Gastroesophageal sphincter (tissue), 4 donors: Measurements from ENCODE around the gene CPA4. TPM values are rescaled to one million over a fixed set of nuclear protein-coding genes. Genes with fewer than 3 reads are reported as not detected.

Experiments
- ATAC-seq: fragments of 150-250 bp; one replicate; pipeline ENCODE4 v1.9.1; 2016; ENCODE audit warnings: mild to moderate bottlenecking, moderate library complexity
- H3K27ac ChIP-seq, 4 donors: fragments of 200-600 bp; sonication (generic) in 3 of 4; 1 replicate in 3 of 4; 2 replicates in 1 of 4; pipeline ENCODE4 v1.5.1; 2016 to 2019
- H3K27me3 ChIP-seq: fragments of 200-600 bp; sonication (generic); one replicate; pipeline ENCODE4 v1.5.1; 2019
- H3K36me3 ChIP-seq, 2 donors: fragments of 200-600 bp; sonication (generic); one replicate each; pipeline ENCODE4 v1.5.1; 2019; ENCODE audit warnings: control low read depth in 1 of 2
- H3K4me1 ChIP-seq, 3 donors: fragments of 200-600 bp; sonication (generic); 1 replicate in 2 of 3; 2 replicates in 1 of 3; pipeline ENCODE4 v1.5.1; 2016 to 2019; ENCODE audit warnings: control low read depth in 2 of 3
- H3K4me3 ChIP-seq, 2 donors: fragments of 200-600 bp; sonication (generic); one replicate each; pipeline ENCODE4 v1.5.1; 2019; ENCODE audit warnings: mild to moderate bottlenecking in 1 of 2, moderate library complexity in 1 of 2
- H3K9me3 ChIP-seq, 3 donors: fragments of 200-600 bp; sonication (generic); one replicate each; pipeline ENCODE4 v1.5.1; 2017 to 2019; ENCODE audit warnings: control low read depth in 2 of 3
- EP300 ChIP-seq: sonication (generic); formaldehyde crosslinking; IDR thresholded peaks from one replicate; pipeline ENCODE4 v1.6.1; 2017; ENCODE audit warnings: antibody characterized with exemption, mild to moderate bottlenecking
- POLR2A ChIP-seq, 2 donors: fragments of 450-650 bp; IDR thresholded peaks; one replicate each; pipeline ENCODE4 v1.6.1; 2017; ENCODE audit warnings: antibody characterized with exemption in 2 of 2, mild to moderate bottlenecking in 2 of 2, moderate library complexity in 1 of 2
- POLR2AphosphoS5 ChIP-seq: sonication (generic); formaldehyde crosslinking; IDR thresholded peaks from one replicate; pipeline ENCODE4 v1.6.1; 2017; ENCODE audit warnings: antibody characterized with exemption
- WGBS, 2 donors: methylation state at CpG; one replicate each; pipeline ENCODE4 v1.1.5; 2018; ENCODE audit warnings: low coverage in 1 of 2; 5-methylcytosine and 5-hydroxymethylcytosine counted together
- total RNA-seq, 4 donors: library from RNA; depleted of rRNA; stranded (reverse); fragments of >200 nt; gene quantifications; one replicate each; pipeline ENCODE4 v1.1.0, GENCODE V29; 2016
- TF ChIP-seq, protein P1 (sequence below), 4 experiments: fragments of 200-600 bp in 2 of 4; fragments of 450-650 bp in 2 of 4; sonication (generic) in 1 of 4; IDR thresholded peaks; one replicate each; pipeline ENCODE4 v1.5.1; 2017 to 2019; ENCODE audit warnings: antibody characterized with exemption in 4 of 4, mild to moderate bottlenecking in 2 of 4, moderate library complexity in 2 of 4

Gene CPA4
- total RNA-seq, 4 donors from 2014 or later, result 0.93 TPM; not detected in 3

DNA sequence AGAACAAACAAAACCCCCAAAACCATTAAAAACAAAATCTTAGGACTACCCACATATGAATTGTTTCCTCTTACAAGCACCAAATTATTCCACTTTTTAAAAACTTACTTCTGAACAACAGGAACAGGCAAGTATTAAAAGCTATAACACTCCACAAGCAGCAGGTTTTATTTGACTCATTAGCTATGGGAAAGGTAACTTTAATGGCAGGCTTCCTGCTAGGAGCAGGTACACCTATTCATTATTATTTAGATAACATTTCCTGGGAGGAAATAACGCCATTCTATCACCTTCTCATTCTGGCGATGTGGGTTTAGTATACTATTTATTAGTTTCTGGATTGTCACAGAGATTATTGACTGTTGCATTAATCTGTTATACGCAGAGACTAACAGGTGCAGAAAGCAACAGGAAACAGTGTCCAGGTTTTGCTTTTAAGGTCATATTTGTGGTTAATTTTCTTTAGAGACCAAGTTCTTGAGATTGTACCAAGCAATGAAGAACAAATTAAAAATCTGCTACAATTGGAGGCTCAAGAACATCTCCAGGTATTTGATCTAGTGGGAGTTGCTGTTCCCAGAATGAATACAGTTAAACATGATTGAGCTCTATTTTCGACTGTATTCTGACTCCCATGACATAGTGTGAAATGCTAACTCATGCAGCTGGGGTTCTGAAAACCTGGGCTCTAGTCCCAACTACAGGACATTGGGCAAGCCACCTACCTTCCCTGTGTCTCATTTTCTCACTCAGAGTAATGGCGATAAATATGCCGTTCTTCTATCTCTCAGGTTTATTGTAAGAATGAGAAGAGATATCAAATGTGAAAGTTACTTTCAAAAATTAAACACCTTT, 24.3 kb upstream of the CPA4 start:
- H3K27ac ChIP-seq, result no peak overlapping the region
- 84 to 87% methylated on average over 6 of the region's 6 CpGs for WGBS, 2 donors
- ATAC-seq, result no peak

DNA sequence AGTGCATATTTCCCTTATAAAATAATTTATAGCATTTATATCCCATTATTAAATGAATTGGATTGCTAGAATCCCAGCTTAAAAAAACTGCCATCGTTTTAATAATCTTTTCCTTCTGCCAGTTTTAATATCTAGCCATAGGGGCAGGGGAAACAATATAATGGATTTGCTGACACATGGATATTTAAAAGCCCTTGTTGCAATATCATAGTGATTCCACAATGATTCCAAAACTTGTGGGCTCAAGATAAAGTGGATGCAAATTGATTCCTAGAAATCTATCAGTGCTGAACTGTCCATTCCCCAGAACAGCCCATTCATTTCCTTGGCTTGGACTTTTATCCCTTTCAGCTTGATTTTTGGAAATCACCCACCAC, 23.7 kb upstream of the CPA4 start:
- ATAC-seq, result no peak
- 50 to 53% methylated on average over 1 of the region's 1 CpG for WGBS, 2 donors
- no peak overlapping the region for H3K4me3 ChIP-seq
- no peaks in the 10 kb centered on the region for H3K9me3 ChIP-seq
- TF ChIP-seq, protein P1, sequence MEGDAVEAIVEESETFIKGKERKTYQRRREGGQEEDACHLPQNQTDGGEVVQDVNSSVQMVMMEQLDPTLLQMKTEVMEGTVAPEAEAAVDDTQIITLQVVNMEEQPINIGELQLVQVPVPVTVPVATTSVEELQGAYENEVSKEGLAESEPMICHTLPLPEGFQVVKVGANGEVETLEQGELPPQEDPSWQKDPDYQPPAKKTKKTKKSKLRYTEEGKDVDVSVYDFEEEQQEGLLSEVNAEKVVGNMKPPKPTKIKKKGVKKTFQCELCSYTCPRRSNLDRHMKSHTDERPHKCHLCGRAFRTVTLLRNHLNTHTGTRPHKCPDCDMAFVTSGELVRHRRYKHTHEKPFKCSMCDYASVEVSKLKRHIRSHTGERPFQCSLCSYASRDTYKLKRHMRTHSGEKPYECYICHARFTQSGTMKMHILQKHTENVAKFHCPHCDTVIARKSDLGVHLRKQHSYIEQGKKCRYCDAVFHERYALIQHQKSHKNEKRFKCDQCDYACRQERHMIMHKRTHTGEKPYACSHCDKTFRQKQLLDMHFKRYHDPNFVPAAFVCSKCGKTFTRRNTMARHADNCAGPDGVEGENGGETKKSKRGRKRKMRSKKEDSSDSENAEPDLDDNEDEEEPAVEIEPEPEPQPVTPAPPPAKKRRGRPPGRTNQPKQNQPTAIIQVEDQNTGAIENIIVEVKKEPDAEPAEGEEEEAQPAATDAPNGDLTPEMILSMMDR (IDR thresholded peaks at IDR 0.05), result no peak
- TF ChIP-seq POLR2A (IDR thresholded peaks at IDR 0.05) (no peak), EP300 (no peak), POLR2AphosphoS5 (no peak)
- no peaks in the 10 kb centered on the region for H3K36me3 ChIP-seq
- peaks cover 0 to 20% (median 7%) of the 10 kb centered on the region in 3 donors for H3K4me1 ChIP-seq
- no peaks in the 10 kb centered on the region for H3K27me3 ChIP-seq
- no peak overlapping the region for H3K27ac ChIP-seq

More for the DNA sequence above, 24.3 kb upstream of the CPA4 start:
- no peak overlapping the region for H3K4me3 ChIP-seq
- TF ChIP-seq, protein P1 (IDR thresholded peaks at IDR 0.05), result no peak
- TF ChIP-seq POLR2AphosphoS5, result no peak
- peaks cover 0 to 14% (median 7%) of the 10 kb centered on the region in 3 donors for H3K4me1 ChIP-seq
- no peaks in the 10 kb centered on the region for H3K9me3 ChIP-seq
- H3K27me3 ChIP-seq, result no peaks in the 10 kb centered on the region
- H3K36me3 ChIP-seq, result no peaks in the 10 kb centered on the region

DNA sequence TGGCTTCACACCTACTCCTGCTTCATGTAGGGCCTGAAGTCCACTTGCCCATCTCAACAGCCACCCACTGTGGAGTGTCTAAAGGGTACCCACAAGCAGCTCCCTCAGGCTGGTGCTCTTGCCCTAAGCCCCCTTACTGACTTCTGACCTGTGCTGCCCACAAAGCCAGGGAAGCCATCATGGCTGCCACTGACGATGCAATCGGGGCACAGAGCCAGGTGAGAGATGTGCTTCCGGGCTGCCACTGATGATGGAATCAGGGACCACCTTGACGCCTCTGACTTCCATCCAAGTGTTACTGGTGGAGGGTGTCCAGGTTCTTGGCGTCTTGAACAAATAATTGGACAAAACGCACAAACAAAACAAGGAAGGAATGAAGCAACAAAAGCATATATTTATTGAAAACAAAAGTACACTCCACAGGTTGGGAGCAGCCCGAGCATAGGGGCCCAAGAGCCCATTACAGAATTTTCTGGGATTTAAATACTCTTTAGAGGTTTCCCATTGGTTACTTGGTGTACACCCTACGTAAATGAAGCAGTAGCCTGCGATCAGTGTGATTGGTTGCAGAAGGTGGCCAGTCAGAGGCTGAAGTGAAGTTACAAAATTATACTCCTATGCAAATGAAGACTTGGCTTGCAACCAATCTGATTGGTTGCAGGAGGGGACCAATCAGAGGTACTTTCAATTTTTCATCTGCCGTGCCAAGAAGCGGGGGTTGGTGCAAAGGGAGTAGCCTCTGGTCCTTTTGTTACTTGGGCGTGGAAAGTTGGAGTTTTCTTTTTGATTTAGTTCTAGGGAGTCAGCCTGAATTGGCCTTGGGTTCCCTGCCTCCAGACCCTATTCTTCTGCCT, 21.8 kb upstream of the CPA4 start:
- Histone ChIP-seq H3K4me3 (no peak overlapping the region), H3K4me1 (peaks cover 0 to 23% (median 7%) of the 10 kb centered on the region in 3 donors), H3K27me3 (no peaks in the 10 kb centered on the region), H3K36me3 (no peaks in the 10 kb centered on the region), H3K27ac (no peak overlapping the region), H3K9me3 (no peaks in the 10 kb centered on the region)
- no peak for TF ChIP-seq POLR2A (IDR thresholded peaks at IDR 0.05)
- no peak for TF ChIP-seq EP300
- TF ChIP-seq, protein P1 (IDR thresholded peaks at IDR 0.05), result no peak
- TF ChIP-seq POLR2AphosphoS5, result no peak
- WGBS, 2 donors, result 78 to 97% methylated on average over 7 to 8 of the region's 12 CpGs
- ATAC-seq, result no peak

DNA sequence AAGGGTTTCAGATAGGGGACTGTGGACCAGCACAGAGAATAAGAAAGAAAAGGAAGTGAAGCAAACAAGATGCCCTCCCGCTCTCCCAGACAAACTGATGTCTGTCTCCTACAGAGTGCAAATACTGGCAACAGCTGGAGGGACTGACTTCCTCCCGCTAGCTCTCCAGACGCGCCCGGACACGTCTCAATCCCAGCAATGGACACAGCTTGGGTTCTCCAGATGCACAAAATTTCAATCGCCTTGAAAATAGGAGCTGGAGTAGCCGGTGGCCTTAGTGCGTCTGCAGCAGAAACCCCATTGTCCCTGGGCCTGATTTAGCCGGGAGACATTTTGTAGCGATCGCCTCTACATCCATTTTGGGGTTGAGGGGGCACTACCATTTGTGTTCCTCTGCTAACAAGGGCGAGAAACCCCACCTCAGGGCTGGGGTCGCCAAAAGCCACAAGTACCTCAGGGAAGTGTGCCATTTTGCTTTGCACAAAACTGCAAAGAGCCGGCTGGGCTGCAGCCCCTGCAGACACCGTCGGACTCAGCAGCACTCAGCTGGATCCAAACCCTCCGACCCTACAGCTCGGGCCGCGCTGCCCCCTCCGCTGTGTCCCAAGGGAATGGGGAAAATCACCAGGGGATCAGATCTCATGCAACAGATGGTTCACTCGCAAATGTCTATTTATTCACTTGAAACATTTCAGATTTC, 20.4 kb upstream of the CPA4 start:
- WGBS, 2 donors, result 38 to 60% methylated on average over 4 to 9 of the region's 23 CpGs
- H3K4me1 ChIP-seq, result peaks cover 0 to 23% (median 7%) of the 10 kb centered on the region in 3 donors
- peak overlapping the region in 1 of 2 donors; percentile 38 for H3K4me3 ChIP-seq
- H3K27ac ChIP-seq, result peak overlapping the region in 2 of 4 donors; percentile 3 to 43
- H3K27me3 ChIP-seq, result no peaks in the 10 kb centered on the region
- TF ChIP-seq, protein P1 (IDR thresholded peaks at IDR 0.05), result no peak
- TF ChIP-seq POLR2A (IDR thresholded peaks at IDR 0.05) (no peak), POLR2AphosphoS5 (no peak), EP300 (no peak)
- H3K9me3 ChIP-seq, result no peaks in the 10 kb centered on the region
- ATAC-seq, result no peak
- H3K36me3 ChIP-seq, result no peaks in the 10 kb centered on the region
